Epithelial cell of proximal tubule (primary cell): ENCODE measurements around the gene TNFSF12. TPM values are rescaled to one million over a fixed set of nuclear protein-coding genes. Genes with fewer than 3 reads are reported as not detected.

ENCODE experiments used
- DNase-seq: peaks from one replicate; pipeline ENCODE4 v3.0.0-alpha.2; 2011; ENCODE audit warnings: low read depth
- H3K4me3 ChIP-seq: 2 replicates; pipeline ENCODE4 v1.5.1; 2011; ENCODE audit warnings: low read depth, mild to moderate bottlenecking, low read length
- total RNA-seq: library from RNA; depleted of rRNA; stranded (reverse); fragments of >200 nt; gene quantifications from 2 replicates; pipeline ENCODE4 v1.2.3, GENCODE V29; 2015
- TF ChIP-seq, protein P1 (sequence below): conservative IDR thresholded peaks from 2 replicates; pipeline ENCODE4 v1.5.1; 2012; ENCODE audit warnings: low read depth, mild to moderate bottlenecking, low read length

The TNFSF12 gene
- total RNA-seq, 1 donor from 2014 or later = 25.2 TPM

DNA sequence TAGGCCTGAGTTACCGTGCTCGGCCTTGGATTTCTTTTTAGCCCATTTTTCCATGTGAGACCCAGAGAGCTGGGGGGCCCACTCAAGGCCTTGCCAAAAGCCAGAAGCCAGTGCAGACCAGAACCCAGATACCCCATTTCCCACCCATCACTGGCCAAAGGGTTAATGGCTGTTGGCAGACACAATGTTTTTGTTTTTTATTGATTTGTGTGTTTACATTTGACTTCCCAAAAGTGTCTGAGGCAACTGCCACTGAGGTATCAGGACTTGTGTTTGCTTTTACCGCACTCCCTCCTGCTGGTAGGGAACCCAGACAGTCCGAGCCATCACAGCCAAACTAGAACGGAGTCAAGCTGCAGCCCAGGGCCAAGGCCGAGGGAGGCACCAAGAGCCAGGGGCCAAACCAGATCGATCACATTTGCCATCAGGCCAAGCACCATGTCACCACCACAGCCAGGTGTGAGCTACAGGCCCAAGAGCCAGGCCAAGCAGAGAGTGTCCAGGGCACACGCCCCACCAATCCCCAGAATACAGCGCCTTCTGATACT lies 7.7 kb upstream of the TNFSF12 start:
- H3K4me3 ChIP-seq = no peak overlapping the region
- DNase-seq = no peak
- TF ChIP-seq, protein P1, sequence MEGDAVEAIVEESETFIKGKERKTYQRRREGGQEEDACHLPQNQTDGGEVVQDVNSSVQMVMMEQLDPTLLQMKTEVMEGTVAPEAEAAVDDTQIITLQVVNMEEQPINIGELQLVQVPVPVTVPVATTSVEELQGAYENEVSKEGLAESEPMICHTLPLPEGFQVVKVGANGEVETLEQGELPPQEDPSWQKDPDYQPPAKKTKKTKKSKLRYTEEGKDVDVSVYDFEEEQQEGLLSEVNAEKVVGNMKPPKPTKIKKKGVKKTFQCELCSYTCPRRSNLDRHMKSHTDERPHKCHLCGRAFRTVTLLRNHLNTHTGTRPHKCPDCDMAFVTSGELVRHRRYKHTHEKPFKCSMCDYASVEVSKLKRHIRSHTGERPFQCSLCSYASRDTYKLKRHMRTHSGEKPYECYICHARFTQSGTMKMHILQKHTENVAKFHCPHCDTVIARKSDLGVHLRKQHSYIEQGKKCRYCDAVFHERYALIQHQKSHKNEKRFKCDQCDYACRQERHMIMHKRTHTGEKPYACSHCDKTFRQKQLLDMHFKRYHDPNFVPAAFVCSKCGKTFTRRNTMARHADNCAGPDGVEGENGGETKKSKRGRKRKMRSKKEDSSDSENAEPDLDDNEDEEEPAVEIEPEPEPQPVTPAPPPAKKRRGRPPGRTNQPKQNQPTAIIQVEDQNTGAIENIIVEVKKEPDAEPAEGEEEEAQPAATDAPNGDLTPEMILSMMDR = no peak

GRCh38 chr17:7544911-7545310 lies 3.9 kb upstream of the TNFSF12 start:
- no peak overlapping the region for H3K4me3 ChIP-seq
- no peak for DNase-seq
- TF ChIP-seq, protein P1 = no peak

GRCh38 chr17:7549401-7550055 lies 670 bp downstream of the TNFSF12 start:
- TF ChIP-seq, protein P1 = no peak
- H3K4me3 ChIP-seq = peak overlapping the region; percentile 78
- DNase-seq = no peak

- no peak for DNase-seq
- TF ChIP-seq, protein P1 = no peak
- H3K4me3 ChIP-seq = no peak overlapping the region
These were observed 1.5 kb downstream of the TNFSF12 start for GRCh38 chr17:7550344-7550743.

- H3K4me3 ChIP-seq = no peak overlapping the region
- TF ChIP-seq, protein P1 = no peak
- no peak for DNase-seq
These were observed 2.5 kb downstream of the TNFSF12 start for GRCh38 chr17:7551396-7551795.

GRCh38 chr17:7552621-7553051 lies 3.8 kb downstream of the TNFSF12 start:
- DNase-seq = no peak
- TF ChIP-seq, protein P1 = no peak
- H3K4me3 ChIP-seq = no peak overlapping the region

- TF ChIP-seq, protein P1 = no peak
- no peak for DNase-seq
- no peak overlapping the region for H3K4me3 ChIP-seq
These were observed 4.5 kb downstream of the TNFSF12 start for GRCh38 chr17:7553356-7553755.
